IMR-90 (cell line): ENCODE results near the gene SLC17A8.

Experiments used
- MAFK ChIP-seq: IDR thresholded peaks from 2 replicates; pipeline ENCODE4 v1.6.1; 2012; ENCODE audit warnings: low read depth, low read length, improper control_type of control experiment
- POLR2A ChIP-seq: IDR thresholded peaks from 2 replicates; pipeline ENCODE4 v1.6.1; 2012; ENCODE audit warnings: mild to moderate bottlenecking, low read depth, low read length
- RFX5 ChIP-seq: IDR thresholded peaks from 2 replicates; pipeline ENCODE4 v1.8.0; 2012; ENCODE audit warnings: low read depth, mild to moderate bottlenecking, low read length, moderate library complexity
- SMC3 ChIP-seq: fragments of 150-350 bp; IDR thresholded peaks from 2 replicates; pipeline ENCODE4 v1.6.1; 2016; ENCODE audit warnings: low read depth, mild to moderate bottlenecking, antibody characterized with exemption, low read length, moderate library complexity
- USF2 ChIP-seq: fragments of 150-350 bp; IDR thresholded peaks from 2 replicates; pipeline ENCODE4 v1.6.1; 2017; ENCODE audit warnings: mild to moderate bottlenecking, antibody characterized with exemption, low read length, low read depth
- TF ChIP-seq, protein P1 (sequence below): conservative IDR thresholded peaks from 2 replicates; pipeline ENCODE4 v1.5.1; 2012; ENCODE audit warnings: mild to moderate bottlenecking, low read depth, low read length, improper control_type of control experiment

- TF ChIP-seq RFX5: no peak
- TF ChIP-seq, protein P1, sequence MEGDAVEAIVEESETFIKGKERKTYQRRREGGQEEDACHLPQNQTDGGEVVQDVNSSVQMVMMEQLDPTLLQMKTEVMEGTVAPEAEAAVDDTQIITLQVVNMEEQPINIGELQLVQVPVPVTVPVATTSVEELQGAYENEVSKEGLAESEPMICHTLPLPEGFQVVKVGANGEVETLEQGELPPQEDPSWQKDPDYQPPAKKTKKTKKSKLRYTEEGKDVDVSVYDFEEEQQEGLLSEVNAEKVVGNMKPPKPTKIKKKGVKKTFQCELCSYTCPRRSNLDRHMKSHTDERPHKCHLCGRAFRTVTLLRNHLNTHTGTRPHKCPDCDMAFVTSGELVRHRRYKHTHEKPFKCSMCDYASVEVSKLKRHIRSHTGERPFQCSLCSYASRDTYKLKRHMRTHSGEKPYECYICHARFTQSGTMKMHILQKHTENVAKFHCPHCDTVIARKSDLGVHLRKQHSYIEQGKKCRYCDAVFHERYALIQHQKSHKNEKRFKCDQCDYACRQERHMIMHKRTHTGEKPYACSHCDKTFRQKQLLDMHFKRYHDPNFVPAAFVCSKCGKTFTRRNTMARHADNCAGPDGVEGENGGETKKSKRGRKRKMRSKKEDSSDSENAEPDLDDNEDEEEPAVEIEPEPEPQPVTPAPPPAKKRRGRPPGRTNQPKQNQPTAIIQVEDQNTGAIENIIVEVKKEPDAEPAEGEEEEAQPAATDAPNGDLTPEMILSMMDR: no peak
- no peak for TF ChIP-seq POLR2A
- no peak for TF ChIP-seq SMC3
- no peak for TF ChIP-seq USF2
- TF ChIP-seq MAFK: no peak
Observed at GRCh38 chr12:100453951-100454350, 97.1 kb downstream of the SLC17A8 start.
